ENCODE measurements around the gene VSIR.

The VSIR gene

GRCh38 chr10:71712572-71713134 lies 60.7 kb downstream of the VSIR start:
- no peak for DNase-seq (ENCODE audit: low spot score)

GRCh38 chr10:71712170-71712569 lies 61.1 kb downstream of the VSIR start:
- no peak for DNase-seq (ENCODE audit: low spot score)

DNA sequence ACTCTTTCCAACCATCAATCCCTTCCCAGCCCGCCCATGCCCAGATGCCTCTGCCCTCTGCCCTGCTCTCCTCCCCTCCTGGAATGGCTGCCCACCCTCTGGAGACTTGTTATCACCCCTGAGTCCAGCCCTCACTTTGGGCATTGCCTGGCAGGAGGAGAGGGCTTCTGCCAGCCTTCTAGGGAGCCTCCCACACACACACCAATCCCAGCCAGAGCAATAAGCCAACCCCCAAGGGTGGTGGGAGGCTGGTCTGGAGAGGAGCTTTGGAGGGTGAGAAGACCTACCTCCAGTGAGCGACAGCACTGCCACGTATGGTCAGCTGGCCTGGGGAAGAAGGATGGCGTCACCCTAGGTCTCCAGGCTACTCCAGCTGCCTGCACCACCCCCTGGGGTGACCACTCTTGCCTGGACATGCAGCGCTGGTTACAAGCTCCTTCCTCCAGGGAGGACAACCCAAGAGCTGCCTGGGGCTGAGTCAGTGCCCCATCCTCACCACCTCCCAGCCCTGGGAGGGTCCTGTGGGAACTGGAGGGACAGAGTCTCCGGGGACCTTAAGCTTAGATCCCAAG lies 62.2 kb downstream of the VSIR start:
- no peak for DNase-seq (ENCODE audit: low spot score)

GRCh38 chr10:71710519-71710918 lies 62.8 kb downstream of the VSIR start:
- no peak for DNase-seq (ENCODE audit: low spot score)

- DNase-seq (ENCODE audit: low spot score) = no peak
These were observed 64.1 kb downstream of the VSIR start for GRCh38 chr10:71708897-71709882.

DNA sequence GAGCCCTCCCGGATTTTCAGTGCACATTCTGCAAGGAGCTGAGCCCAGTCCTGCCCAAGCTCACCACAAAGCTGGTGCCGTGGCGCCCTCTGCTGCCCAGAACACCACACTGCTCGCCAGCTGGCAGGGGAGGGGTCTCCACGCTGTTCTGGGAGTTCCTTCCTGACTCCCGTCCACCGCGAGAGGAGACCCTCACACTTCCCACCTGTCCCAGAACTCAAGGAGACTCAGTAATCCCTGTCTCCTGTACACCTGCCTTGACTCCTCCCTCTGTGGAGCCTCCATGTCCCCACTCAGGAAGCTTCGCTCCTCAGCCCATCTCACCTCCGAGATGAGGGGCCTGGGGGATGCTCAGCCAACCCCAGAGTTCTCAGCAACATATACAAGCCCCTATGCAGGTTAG lies 65.0 kb downstream of the VSIR start:
- DNase-seq (ENCODE audit: low spot score) = no peak

- no peak for DNase-seq (ENCODE audit: low spot score)
These were observed 66.0 kb downstream of the VSIR start for GRCh38 chr10:71707240-71707789.

- DNase-seq (ENCODE audit: low spot score) = no peak
These were observed 66.9 kb downstream of the VSIR start for GRCh38 chr10:71706216-71707121.

DNA sequence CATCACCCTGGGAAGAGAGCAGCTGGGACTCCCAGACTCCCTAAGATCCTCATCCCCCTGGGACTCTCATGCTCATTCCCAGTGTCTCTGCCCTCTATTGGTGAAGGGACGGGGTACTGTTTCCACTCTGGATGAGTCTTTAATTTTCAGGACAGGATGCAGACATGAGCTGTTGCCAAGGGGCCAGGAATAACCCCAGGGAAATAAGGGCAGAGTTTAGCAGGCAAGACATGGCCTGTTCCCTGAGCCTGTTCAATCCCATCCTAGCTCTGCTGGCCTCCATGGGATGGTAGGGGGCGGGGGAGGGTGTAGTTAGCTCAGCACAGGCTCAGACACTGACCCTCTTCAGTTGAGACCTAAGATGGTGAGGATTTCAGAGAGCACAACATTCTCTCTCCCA lies 67.7 kb downstream of the VSIR start:
- DNase-seq (ENCODE audit: low spot score) = no peak

DNA sequence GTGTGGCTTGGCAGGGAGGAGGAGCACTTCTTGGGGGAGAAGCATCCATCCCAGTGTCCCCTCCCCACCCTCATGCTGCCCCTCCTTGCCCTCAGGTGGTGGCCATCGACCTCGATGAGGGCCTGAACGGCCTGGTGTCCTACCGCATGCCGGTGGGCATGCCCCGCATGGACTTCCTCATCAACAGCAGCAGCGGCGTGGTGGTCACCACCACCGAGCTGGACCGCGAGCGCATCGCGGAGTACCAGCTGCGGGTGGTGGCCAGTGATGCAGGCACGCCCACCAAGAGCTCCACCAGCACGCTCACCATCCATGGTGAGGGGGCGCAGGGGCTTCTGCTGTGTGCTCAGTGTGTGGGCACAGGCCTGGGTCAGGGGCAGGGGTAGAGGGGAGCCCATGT lies 68.5 kb downstream of the VSIR start:
- DNase-seq (ENCODE audit: low spot score) = no peak

DNA sequence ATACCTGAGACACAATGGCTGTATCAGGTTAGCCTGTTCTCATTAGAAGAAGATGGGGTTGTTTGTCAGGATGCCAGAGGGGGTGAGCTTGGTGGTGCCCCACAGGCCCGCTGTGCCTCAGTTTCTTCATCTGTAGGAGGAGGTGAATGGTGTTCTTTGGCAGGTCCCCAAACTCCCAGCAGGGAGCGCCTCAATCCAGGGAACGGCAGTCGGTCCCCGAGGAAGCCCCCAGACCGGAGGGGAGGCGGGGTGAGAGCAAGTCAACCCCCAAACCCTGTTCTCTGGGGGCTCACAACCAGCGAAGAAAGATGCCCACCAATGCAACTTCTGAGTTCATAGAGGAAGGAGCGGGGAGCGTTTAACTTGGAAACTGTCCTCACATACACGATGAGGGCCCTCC lies 69.7 kb downstream of the VSIR start:
- no peak for DNase-seq (ENCODE audit: low spot score)

- DNase-seq (ENCODE audit: low spot score) = no peak
These were observed 71.7 kb downstream of the VSIR start for GRCh38 chr10:71701496-71702132.

DNA sequence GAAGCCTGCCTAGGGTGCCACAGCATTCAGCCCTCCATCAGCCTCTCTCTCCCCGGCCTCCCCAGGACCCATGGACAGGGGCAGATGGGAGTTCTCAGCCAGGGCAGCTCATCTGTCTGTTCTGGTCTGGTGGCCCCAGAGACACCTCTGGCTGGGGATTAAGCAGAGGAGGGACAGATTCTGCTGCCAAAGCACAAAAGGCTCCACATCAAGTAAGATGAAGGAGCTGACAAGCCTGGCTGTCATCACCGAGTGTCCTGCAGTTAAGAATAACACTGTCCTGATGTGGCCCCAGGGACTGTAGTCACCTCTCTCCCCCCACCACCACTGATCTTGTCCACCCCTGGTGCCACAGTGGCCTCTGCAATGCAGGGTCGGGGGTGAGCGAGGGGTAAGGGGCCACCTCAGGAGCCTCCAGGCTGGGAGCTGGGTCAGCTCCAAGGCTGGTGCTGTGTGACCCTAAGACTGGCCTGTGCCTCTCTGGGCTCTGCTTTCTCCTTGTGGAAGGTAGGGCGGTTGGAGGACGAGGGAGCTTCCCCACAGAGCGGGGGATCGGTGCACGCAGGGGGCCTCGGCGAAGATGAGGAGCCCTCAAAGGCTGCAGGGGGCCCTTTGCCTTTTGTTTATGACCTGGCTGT lies 72.5 kb downstream of the VSIR start:
- DNase-seq (ENCODE audit: low spot score) = no peak

- no peak for DNase-seq (ENCODE audit: low spot score)
These were observed 74.6 kb downstream of the VSIR start for GRCh38 chr10:71698737-71699136.

- no peak for DNase-seq (ENCODE audit: low spot score)
These were observed 75.2 kb downstream of the VSIR start for GRCh38 chr10:71697938-71698709.
